Brain microvascular endothelial cell (primary cell): ENCODE data around the gene GALNT9.
"Not testable (repeated sequence)": the region's sequence is repeated elsewhere in the genome, so short reads cannot be mapped to it uniquely, and the experiment has no call there.

ENCODE experiments used
- DNase-seq: peaks from one replicate; pipeline ENCODE4 v3.0.0-alpha.2; 2020
- H3K27ac ChIP-seq: fragments of 250-450 bp; sonication (Bioruptor Pico); 2 replicates; pipeline ENCODE4 v1.5.1; 2020; ENCODE audit warnings: mild to moderate bottlenecking, moderate library complexity
- H3K27me3 ChIP-seq: fragments of 250-450 bp; sonication (Bioruptor Pico); replicated peaks from 2 replicates; pipeline ENCODE4 v1.5.1; 2020; ENCODE audit warnings: mild to moderate bottlenecking
- H3K36me3 ChIP-seq: fragments of 250-450 bp; sonication (Bioruptor Pico); replicated peaks from 2 replicates; pipeline ENCODE4 v1.5.1; 2020; ENCODE audit warnings: mild to moderate bottlenecking
- H3K4me3 ChIP-seq: 2 replicates; pipeline ENCODE4 v1.5.1; 2011; ENCODE audit warnings: low read depth, mild to moderate bottlenecking, control low read depth, low read length, moderate library complexity
- CTCF ChIP-seq: IDR thresholded peaks from 2 replicates; pipeline ENCODE4 v1.5.1; 2011; ENCODE audit warnings: low read depth, mild to moderate bottlenecking, moderate library complexity, low read length, control low read depth, inconsistent platforms; ENCODE audit errors: missing control alignments
- in situ Hi-C: cut with HindIII; loops from 2 replicates; pipeline ENCODE4 v1.10.0; 2017; ENCODE audit warnings: low sequenced_read_pairs, low pct_ligation_motif_present

The GALNT9 gene

GRCh38 chr12:132296063-132296462, 33.3 kb downstream of the GALNT9 start:
- no peaks in the 10 kb centered on the region for H3K27me3 ChIP-seq
- no peak for TF ChIP-seq CTCF
- H3K27ac ChIP-seq: no peak overlapping the region
- H3K4me3 ChIP-seq: no peak overlapping the region
- in situ Hi-C loops: no loop called here
- no peak for DNase-seq
- no peaks in the 10 kb centered on the region for H3K36me3 ChIP-seq

- in situ Hi-C loops, H3K27me3 ChIP-seq, DNase-seq: not testable (repeated sequence)
Measured at GRCh38 chr12:132295561-132295960, 33.8 kb downstream of the GALNT9 start.

GRCh38 chr12:132295101-132295526, 34.3 kb downstream of the GALNT9 start:
- in situ Hi-C loops: no loop called here

More at GRCh38 chr12:132295561-132295960, 33.8 kb downstream of the GALNT9 start:
- H3K27ac ChIP-seq, H3K36me3 ChIP-seq, H3K4me3 ChIP-seq: not testable (repeated sequence)

GRCh38 chr12:132294121-132295034, 35.0 kb downstream of the GALNT9 start:
- H3K27ac ChIP-seq: no peak overlapping the region
- DNase-seq: no peak
- in situ Hi-C loops: no loop called here
- no peak for TF ChIP-seq CTCF
- H3K27me3 ChIP-seq: no peaks in the 10 kb centered on the region
- no peaks in the 10 kb centered on the region for H3K36me3 ChIP-seq
- no peak overlapping the region for H3K4me3 ChIP-seq

More at GRCh38 chr12:132295101-132295526, 34.3 kb downstream of the GALNT9 start:
- Histone ChIP-seq H3K36me3 (no peaks in the 10 kb centered on the region), H3K27ac (no peak overlapping the region), H3K4me3 (no peak overlapping the region), H3K27me3 (no peaks in the 10 kb centered on the region)
- no peak for TF ChIP-seq CTCF
- no peak for DNase-seq

GRCh38 chr12:132292328-132293319, 36.8 kb downstream of the GALNT9 start:
- no peak for TF ChIP-seq CTCF
- Histone ChIP-seq H3K36me3 (no peaks in the 10 kb centered on the region), H3K27me3 (peaks cover 4% of the 10 kb centered on the region), H3K4me3 (no peak overlapping the region), H3K27ac (no peak overlapping the region)
- in situ Hi-C loops: no loop called here
- no peak for DNase-seq
